Activated CD4-positive, alpha-beta T cell treated with anti-CD3 and anti-CD28 coated beads for 36 hours (primary cell): ENCODE measurements around the gene ODF2. TPM values are rescaled to one million over a fixed set of nuclear protein-coding genes. Genes with fewer than 3 reads are reported as not detected.
"Not testable (repeated sequence)": the region's sequence is repeated elsewhere in the genome, so short reads cannot be mapped to it uniquely, and the experiment has no call there.

Experiments
- ATAC-seq: fragments of 200-7000 bp; cut with Tn5 transposase; one replicate; pipeline ENCODE4 v1.10.0; 2021; ENCODE audit warnings: mild to moderate bottlenecking, moderate library complexity
- CTCF ChIA-PET: fragments of 350-600 bp; sonication (Branson Sonifier 250); formaldehyde crosslinking; loops from one replicate; lab custom pipeline; 2021; ENCODE audit warnings: antibody characterized with exemption; lab: Charles Lee
- POLR2A ChIA-PET: fragments of 350-600 bp; sonication (Branson Sonifier 250); formaldehyde crosslinking; loops from one replicate; lab custom pipeline; 2021; ENCODE audit warnings: antibody characterized with exemption, inconsistent platforms; lab: Charles Lee
- DNase-seq: peaks from one replicate; pipeline ENCODE4 v3.0.0-alpha.2; 2020
- H3K27ac Mint-ChIP-seq: one replicate; pipeline ENCODE4 v1.8.0; 2021; ENCODE audit warnings: mixed read lengths
- H3K27me3 Mint-ChIP-seq: one replicate; pipeline ENCODE4 v1.8.0; 2021; ENCODE audit warnings: mixed read lengths
- H3K36me3 Mint-ChIP-seq: one replicate; pipeline ENCODE4 v1.8.0; 2021; ENCODE audit warnings: low read depth, mixed read lengths
- H3K4me1 Mint-ChIP-seq: one replicate; pipeline ENCODE4 v1.8.0; 2021; ENCODE audit warnings: mixed read lengths
- H3K4me3 Mint-ChIP-seq: one replicate; pipeline ENCODE4 v1.8.0; 2021; ENCODE audit warnings: mild to moderate bottlenecking, moderate library complexity, mixed read lengths
- H3K9me3 Mint-ChIP-seq: one replicate; pipeline ENCODE4 v1.8.0; 2021; ENCODE audit warnings: low read depth, mixed read lengths
- intact Hi-C, 2 experiments: fragments of 100-400 bp; cut with DNase I in 1 of 2; cut with micrococcal nuclease in 1 of 2; formaldehyde crosslinking; loops; one replicate each; pipeline versions ENCODE4 v1.14.2 to v1.15.1; 2022 to 2024; cut with DNase I, micrococcal nuclease
- total RNA-seq, 2 experiments: library from RNA; stranded (reverse); gene quantifications; one replicate each; pipeline ENCODE4 v1.2.3, GENCODE V29; 2021

The ODF2 gene
- total RNA-seq, 2 experiments from 2014 or later, result 73.5 to 86.4 TPM

DNA sequence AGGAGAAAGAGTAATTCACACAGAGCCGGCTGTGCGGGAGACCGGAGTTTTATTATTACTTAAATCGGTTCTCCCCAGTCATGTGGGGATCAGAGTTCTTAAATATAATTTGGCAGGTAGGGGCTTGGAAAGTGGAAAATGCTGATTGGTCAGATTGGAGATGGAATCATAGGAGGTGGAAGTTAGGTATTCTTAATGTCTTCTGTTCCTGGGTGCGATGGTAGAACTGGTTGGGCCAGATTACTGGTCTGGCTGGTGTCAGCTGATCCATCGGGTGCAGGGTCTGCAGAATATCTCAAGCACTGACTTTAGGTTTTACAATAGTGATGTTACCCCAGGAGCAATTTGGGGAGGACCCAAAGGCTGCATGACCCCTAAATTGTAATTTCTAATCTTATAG is 39.8 kb upstream of the ODF2 start:
- POLR2A ChIA-PET, result no interaction called here
- CTCF ChIA-PET, result interaction anchor here (0.8 kb wide), 1 partner anchor 17 kb away, joined by 3 read pairs; no protein-coding TSS in a partner anchor

DNA sequence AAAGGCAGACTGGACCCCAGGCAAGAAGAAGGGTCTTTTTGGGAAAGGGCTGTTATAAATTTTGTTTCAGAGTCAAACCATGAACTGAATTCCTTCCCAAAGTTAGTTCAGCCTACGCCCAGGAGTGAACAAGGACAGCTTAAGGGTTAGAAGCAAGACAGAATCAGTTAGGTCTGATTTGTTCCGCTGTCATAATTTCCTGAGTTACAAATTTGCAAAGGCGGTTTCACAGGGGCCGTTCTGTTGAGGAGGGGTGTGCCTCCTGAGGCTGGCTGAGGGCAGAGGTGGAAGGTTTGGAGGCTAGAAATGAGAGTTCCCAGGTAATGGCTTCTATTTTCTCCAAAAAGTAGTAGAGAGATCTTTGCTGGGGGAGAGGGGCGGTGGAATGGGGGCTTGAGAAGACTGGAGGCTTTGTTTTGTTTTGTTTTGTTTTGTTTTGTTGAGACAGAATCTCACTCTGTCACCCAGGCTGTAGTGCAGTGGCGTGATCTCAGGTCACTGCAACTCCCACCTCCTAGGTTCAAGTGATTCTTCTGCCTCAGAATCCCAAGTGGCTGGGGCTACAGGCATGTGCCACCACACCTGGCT is 39.3 kb upstream of the ODF2 start:
- DNase-seq (no peak), ATAC-seq (no peak)
- H3K36me3 Mint-ChIP-seq, result no peaks in the 10 kb centered on the region
- H3K27me3 Mint-ChIP-seq, result peaks cover 40% of the 10 kb centered on the region
- H3K4me3 Mint-ChIP-seq, result no peak overlapping the region
- CTCF ChIA-PET, result interaction anchor here (0.8 kb wide), 1 partner anchor 17 kb away, joined by 3 read pairs; no protein-coding TSS in a partner anchor
- peaks cover 10% of the 10 kb centered on the region for H3K4me1 Mint-ChIP-seq
- POLR2A ChIA-PET, result no interaction called here
- H3K9me3 Mint-ChIP-seq, result no peaks in the 10 kb centered on the region
- intact Hi-C loops, result no loop called here
- no peak overlapping the region for H3K27ac Mint-ChIP-seq

More for the DNA sequence above, 39.8 kb upstream of the ODF2 start:
- Mint-ChIP-seq H3K9me3 (no peaks in the 10 kb centered on the region), H3K36me3 (no peaks in the 10 kb centered on the region), H3K27me3 (peaks cover 45% of the 10 kb centered on the region), H3K27ac (no peak overlapping the region), H3K4me3 (no peak overlapping the region), H3K4me1 (peaks cover 10% of the 10 kb centered on the region)
- DNase-seq (no peak), ATAC-seq (no peak)
- intact Hi-C loops, result no loop called here

DNA sequence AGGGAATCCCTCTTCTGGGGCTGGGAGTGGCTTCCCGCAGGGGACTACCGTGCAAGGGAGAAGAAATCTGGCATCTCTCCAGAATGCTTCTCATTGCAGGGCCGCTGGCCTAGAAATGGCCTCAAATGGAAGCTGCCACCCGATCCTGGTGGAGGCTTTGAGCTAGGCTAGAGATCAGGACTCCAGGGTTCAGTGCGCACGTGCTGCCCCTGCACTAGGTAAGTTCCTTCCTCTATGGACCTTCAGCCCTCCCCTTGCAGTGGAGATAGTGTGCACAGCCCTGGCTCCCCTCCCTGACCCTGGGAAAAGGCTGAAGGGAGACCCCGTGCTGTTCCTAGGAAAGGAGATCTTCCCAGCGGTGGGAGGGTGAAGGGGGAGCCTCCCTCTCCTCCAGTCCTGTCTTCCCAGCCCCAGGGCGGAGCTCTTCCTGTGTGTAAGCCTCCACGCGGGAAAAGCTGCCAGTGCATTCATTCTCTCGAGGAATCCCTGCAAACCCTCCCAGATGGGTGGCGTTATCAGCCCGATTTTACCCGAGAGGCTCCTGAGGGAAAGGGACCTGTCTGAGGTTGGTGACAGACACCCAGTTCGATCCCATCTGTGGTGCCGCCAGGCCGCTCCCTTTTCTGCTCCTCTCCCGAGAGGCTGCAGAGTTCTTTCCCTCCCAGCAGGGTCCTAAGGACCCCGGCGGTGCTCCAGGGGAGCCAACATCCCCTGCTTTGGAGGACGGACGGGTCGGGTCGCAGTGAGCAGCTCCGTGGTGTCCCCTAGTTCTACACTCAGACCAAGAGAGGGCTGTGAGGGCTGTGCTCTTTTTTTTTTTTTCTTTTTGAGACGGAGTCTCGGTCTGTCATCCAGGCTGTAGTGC is 36.5 kb upstream of the ODF2 start:
- no peaks in the 10 kb centered on the region for H3K9me3 Mint-ChIP-seq
- POLR2A ChIA-PET, result interaction anchor here (1.1 kb wide), 1 partner anchor 57 kb away, joined by 3 read pairs; no protein-coding TSS in a partner anchor
- intact Hi-C loops, result no loop called here
- no peak overlapping the region for H3K27ac Mint-ChIP-seq
- peaks cover 10% of the 10 kb centered on the region for H3K4me1 Mint-ChIP-seq
- no peaks in the 10 kb centered on the region for H3K36me3 Mint-ChIP-seq
- peak; percentile 21 for DNase-seq
- ATAC-seq, result peak; percentile 1
- CTCF ChIA-PET, result interaction anchor here (0.6 to 3.4 kb wide), 15 partner anchors 9 to 661 kb away, joined by 3 to 15 read pairs (median 3); partner anchors contain the start of gene URM1
- H3K4me3 Mint-ChIP-seq, result peak overlapping the region; percentile 59
- peaks cover 34% of the 10 kb centered on the region for H3K27me3 Mint-ChIP-seq

DNA sequence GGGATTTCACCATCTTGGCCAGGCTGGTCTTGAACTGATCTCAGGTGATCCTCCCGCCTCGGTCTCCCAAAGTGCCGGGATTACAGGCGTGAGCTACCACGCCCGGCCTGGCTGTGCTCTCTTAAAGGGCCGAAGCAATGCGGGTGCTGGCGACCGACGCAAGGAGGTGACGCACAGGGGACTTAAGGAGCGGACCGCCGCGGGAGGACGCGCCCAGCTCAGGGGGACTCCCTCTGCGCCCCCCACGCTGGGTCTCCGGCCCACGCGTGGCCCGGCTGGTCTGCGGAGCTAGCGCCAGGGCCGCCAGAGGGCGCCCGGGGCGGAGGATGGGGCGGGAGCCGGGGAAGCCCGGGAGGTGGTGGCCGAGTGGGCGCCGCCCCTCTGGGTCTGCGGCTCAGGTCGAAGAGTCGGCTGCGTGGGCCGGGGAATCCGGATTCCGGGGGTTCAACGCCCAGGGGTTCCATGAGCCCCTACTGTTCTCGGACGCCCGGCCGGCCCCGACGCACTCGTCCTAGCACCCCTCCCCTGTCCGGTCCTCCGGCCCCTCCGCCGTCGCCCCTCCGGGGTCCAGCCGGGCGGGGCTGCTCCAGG is 35.7 kb upstream of the ODF2 start:
- Mint-ChIP-seq H3K9me3 (no peaks in the 10 kb centered on the region), H3K27me3 (peaks cover 25% of the 10 kb centered on the region)

DNA sequence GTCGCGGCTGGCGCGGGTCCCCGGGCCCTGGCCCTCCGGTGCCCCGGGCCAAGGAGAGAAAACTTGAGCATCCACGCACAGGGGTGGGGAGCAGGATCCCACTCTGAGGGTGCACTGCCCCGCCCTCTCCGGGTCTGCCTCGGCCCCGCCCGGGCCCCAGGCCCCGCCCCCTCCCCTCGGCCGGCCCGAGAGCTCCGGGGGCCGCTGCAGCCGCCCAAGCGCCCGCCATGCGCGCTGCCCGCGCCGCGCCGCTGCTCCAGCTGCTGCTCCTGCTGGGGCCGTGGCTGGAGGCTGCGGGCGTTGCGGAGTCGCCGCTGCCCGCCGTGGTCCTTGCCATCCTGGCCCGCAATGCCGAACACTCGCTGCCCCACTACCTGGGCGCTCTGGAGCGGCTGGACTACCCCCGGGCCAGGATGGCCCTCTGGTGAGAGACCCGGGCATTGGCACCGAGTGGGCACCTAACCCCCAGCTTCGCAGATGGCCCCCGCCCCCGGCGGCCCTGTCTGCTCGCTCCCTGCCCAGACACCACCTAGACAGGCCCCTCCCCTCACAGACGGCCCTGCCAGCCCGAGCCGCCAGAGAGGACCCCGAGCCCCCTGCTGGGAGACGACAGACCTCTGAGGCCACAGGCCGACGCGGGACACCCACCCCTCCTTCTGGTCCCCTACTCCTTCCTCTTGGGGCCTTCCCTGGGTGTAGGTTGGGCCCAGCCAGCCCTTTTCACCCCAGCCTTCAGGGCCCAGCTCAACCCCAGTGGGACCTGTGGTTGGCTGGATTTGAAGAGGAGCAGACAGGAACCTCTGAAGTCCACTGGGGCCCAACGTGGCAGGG is 34.9 kb upstream of the ODF2 start, which contains the start of gene CERCAM:
Gene CERCAM (plus strand): TSS at position 207 of the 831 bp plus-strand sequence. CDS start 21 bp downstream, at position 228.
- intact Hi-C loops, result loop anchor here in 1 of 2 experiments (1.0 to 2.0 kb wide), 4 partner anchors 35 to 303 kb away; partner anchors contain the start of genes ODF2, URM1 and ZDHHC12
- DNase-seq, result peak; percentile 54
- Mint-ChIP-seq H3K27me3 (peaks cover 20% of the 10 kb centered on the region), H3K4me3 (peak within 1 kb of the TSS; percentile 59), H3K9me3 (no peaks in the 10 kb centered on the region), H3K36me3 (no peaks in the 10 kb centered on the region), H3K27ac (no peak within 1 kb of the TSS), H3K4me1 (peaks cover 10% of the 10 kb centered on the region)
- CTCF ChIA-PET, result interaction anchor here (0.6 to 3.4 kb wide), 9 partner anchors 9 to 502 kb away, joined by 3 to 15 read pairs (median 3); partner anchors contain the start of gene URM1
- POLR2A ChIA-PET, result interaction anchor here (0.5 to 1.1 kb wide), 2 partner anchors 59 to 1076 kb away, joined by 3 read pairs; no protein-coding TSS in a partner anchor
- ATAC-seq, result peak; percentile 76

More for the DNA sequence above, 35.7 kb upstream of the ODF2 start:
- POLR2A ChIA-PET, result interaction anchor here (1.1 kb wide), 1 partner anchor 58 kb away, joined by 3 read pairs; no protein-coding TSS in a partner anchor
- peak; percentile 75 for ATAC-seq
- Mint-ChIP-seq H3K4me3 (peak overlapping the region; percentile 59), H3K36me3 (no peaks in the 10 kb centered on the region), H3K27ac (no peak overlapping the region), H3K4me1 (peaks cover 10% of the 10 kb centered on the region)
- DNase-seq, result peak; percentile 79
- CTCF ChIA-PET, result interaction anchor here (0.6 to 3.4 kb wide), 14 partner anchors 9 to 660 kb away, joined by 3 to 15 read pairs (median 3); partner anchors contain the start of gene URM1
- intact Hi-C loops, result loop anchor here in 1 of 2 experiments (1.0 to 2.0 kb wide), 4 partner anchors 36 to 304 kb away; partner anchors contain the start of genes ODF2, URM1 and ZDHHC12

DNA sequence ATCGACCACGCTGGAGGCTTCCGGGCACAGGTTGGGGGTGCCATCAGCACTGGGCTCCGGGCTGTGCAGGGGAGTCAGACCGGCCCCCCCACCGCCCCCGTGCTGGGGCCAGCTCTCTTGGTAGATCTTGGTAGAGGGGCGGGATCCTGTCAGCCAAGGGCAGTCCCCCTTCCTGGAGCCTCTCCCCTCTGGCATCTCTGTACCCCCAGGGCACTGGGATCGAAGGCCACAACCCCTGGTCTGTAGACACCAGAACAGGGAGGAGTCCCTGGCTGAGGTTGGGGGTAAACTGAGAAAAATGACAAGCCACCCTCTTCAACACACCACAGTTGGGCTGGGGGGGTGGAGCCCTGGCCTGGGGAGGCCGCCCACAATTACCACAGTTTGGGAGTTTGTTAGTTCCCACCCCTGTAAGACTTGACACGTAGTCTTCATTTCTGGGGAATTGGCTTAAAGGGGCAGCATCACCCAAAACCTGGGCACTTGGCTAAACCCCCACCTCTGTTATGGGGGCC is 34.3 kb upstream of the ODF2 start:
- ChIA-PET CTCF (interaction anchor here (0.6 kb wide), 2 partner anchors 21 to 501 kb away, joined by 3 read pairs; no protein-coding TSS in a partner anchor), POLR2A (no interaction called here)
- ATAC-seq (no peak), DNase-seq (no peak)
- Mint-ChIP-seq H3K27ac (no peak overlapping the region), H3K36me3 (no peaks in the 10 kb centered on the region), H3K9me3 (no peaks in the 10 kb centered on the region), H3K4me3 (peak overlapping the region; percentile 40), H3K27me3 (peaks cover 13% of the 10 kb centered on the region), H3K4me1 (peaks cover 10% of the 10 kb centered on the region)
- intact Hi-C loops, result loop anchor here in 1 of 2 experiments (2.0 kb wide), 2 partner anchors 51 to 59 kb away; partner anchors contain the start of gene URM1

DNA sequence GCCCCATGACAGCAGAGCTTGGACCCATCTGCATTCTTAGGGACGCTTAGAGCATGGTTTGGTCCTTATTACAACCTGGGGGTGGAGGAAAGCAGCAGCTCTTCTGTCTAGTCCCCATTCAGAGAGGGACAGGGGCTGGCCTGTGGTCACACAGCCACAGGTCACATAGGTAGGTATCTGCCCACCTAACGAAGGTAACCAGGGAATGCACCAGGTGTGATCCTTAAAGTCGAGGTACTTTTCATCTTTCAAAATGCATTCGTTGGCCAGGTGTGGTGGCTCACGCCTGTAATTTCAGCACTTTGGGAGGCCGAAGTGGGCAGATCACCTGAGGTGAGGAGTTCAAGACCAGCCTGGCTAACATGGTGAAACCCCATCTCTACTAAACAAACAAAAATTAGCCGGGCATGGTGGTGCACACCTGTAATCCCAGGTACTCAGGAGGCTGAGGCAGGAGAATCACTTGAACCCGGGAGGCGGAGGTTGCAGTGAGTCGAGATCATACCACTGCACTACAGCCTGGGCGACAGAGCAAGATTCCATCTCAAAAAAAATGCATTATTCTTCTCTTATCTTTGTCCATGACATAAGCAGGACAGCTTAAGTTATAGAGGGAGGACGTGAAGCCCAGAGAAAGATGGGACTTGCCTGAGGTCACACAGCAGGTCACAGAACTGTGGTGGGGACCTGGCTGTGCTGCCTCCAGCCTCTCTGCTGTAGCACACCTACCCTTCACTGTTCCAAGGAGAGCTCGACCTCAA is 33.6 kb upstream of the ODF2 start:
- H3K4me3 Mint-ChIP-seq, ATAC-seq, H3K36me3 Mint-ChIP-seq, POLR2A ChIA-PET, H3K9me3 Mint-ChIP-seq, intact Hi-C loops, H3K4me1 Mint-ChIP-seq, H3K27ac Mint-ChIP-seq, DNase-seq: not testable (repeated sequence)
- H3K27me3 Mint-ChIP-seq, result peaks cover 11% of the 10 kb centered on the region
- CTCF ChIA-PET, result interaction anchor here (0.6 to 1.4 kb wide), 2 partner anchors 42 to 60 kb away, joined by 3 read pairs; no protein-coding TSS in a partner anchor

DNA sequence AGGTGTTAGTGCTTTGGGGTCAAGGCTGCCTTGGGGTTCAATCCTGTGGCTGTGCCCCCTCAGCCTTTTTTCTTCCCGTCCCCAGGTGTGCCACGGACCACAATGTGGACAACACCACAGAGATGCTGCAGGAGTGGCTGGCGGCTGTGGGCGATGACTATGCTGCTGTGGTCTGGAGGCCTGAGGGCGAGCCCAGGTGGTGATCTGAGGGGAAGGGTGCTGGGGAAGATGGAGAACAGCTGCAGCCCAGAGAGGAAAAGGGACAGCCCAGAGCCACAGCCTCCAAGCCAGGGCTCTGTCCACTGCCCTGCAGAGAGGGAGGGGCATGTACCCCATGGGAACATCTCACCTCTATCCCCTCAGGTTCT is 33.0 kb upstream of the ODF2 start:
- ChIA-PET POLR2A (interaction anchor here (0.6 kb wide), 1 partner anchor 11 kb away, joined by 4 read pairs; no protein-coding TSS in a partner anchor), CTCF (interaction anchor here (0.6 to 1.4 kb wide), 2 partner anchors 43 to 60 kb away, joined by 3 read pairs; no protein-coding TSS in a partner anchor)
- DNase-seq (no peak), ATAC-seq (no peak)
- Mint-ChIP-seq H3K4me3 (no peak overlapping the region), H3K4me1 (peaks cover 10% of the 10 kb centered on the region), H3K27me3 (peaks cover 11% of the 10 kb centered on the region), H3K27ac (no peak overlapping the region), H3K9me3 (no peaks in the 10 kb centered on the region), H3K36me3 (no peaks in the 10 kb centered on the region)
- intact Hi-C loops, result no loop called here

DNA sequence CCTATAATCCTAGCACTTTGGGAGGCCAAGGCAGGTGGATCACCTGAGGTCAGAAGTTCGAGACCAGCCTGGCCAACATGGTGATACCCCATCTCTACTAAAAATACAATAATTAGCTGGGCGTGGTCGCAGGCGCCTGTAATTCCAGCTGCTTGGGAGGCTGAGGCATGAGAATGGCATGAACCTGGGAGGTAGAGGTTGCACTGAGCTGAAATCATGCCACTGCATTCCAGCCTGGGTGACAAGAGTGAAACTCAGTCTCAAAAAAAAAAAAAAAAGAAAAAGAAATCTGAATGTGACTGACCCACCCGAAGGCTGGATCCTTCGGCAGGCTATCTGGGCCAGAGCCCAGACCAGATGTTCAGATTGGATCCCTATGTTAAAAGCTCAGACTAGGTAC is 32.5 kb upstream of the ODF2 start:
- H3K4me3 Mint-ChIP-seq, ATAC-seq, H3K36me3 Mint-ChIP-seq, H3K4me1 Mint-ChIP-seq, H3K9me3 Mint-ChIP-seq, DNase-seq, intact Hi-C loops, H3K27ac Mint-ChIP-seq: not testable (repeated sequence)
- peaks cover 11% of the 10 kb centered on the region for H3K27me3 Mint-ChIP-seq
- ChIA-PET CTCF (interaction anchor here (0.6 to 1.4 kb wide), 2 partner anchors 61 to 629 kb away, joined by 3 read pairs; no protein-coding TSS in a partner anchor), POLR2A (interaction anchor here (0.6 kb wide), 1 partner anchor 11 kb away, joined by 4 read pairs; no protein-coding TSS in a partner anchor)
